K562 (cell line): Measurements from ENCODE around the gene IRF9.

Experiments used
- E2F4 ChIP-seq: sonication (generic); formaldehyde crosslinking; IDR thresholded peaks from 2 replicates; pipeline ENCODE4 v1.8.0; 2022; ENCODE audit warnings: mild to moderate bottlenecking, low read depth, missing genetic modification reagents
- GABPA ChIP-seq: fragments of 200-800 bp; sonication (Bioruptor generic); conservative IDR thresholded peaks from 2 replicates; pipeline ENCODE4 v1.6.1; 2016; ENCODE audit warnings: low read depth, missing genetic modification characterization, missing compliant biosample characterization
- MAFK ChIP-seq: IDR thresholded peaks from 2 replicates; pipeline ENCODE4 v1.6.1; 2011; ENCODE audit warnings: low read length, improper control_type of control experiment
- NFATC3 ChIP-seq: fragments of 450-650 bp; IDR thresholded peaks from 2 replicates; pipeline ENCODE4 v1.6.1; 2017; ENCODE audit warnings: mild to moderate bottlenecking
- POLR2A ChIP-seq: fragments of 450-650 bp; conservative IDR thresholded peaks from 2 replicates; pipeline ENCODE4 v1.6.1; 2016
- POLR2H ChIP-seq: IDR thresholded peaks from 2 replicates; pipeline ENCODE4 v1.6.1; 2016; ENCODE audit warnings: missing genetic modification characterization, low read depth, mild to moderate bottlenecking, control low read depth, missing compliant biosample characterization, moderate library complexity
- SMAD3 ChIP-seq: fragments of 450-650 bp; formaldehyde crosslinking; conservative IDR thresholded peaks from 2 replicates; pipeline ENCODE4 v1.4.0; 2020; ENCODE audit warnings: mild to moderate bottlenecking
- ZNF124 ChIP-seq: sonication (generic); formaldehyde crosslinking; IDR thresholded peaks from 2 replicates; pipeline ENCODE4 v1.8.1; 2022; ENCODE audit warnings: missing genetic modification reagents

DNA sequence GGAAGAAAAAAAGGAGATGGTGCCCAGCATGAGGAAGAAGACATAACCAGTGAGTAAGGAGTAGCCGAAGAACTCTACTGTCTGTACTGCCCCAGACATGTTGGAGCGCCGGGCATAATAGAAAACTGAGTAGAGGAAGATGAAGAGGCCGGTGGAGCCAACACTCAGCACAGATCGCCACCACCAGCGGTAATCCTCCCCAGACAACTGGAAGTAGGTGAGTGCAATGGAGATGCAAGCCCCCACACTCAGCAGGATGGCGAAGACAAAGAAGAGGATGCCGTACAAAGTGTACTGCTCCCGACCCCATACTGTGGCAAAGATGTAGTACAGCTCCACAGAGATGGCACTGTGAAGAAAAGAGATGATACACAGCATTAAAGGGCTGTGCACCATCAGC, 28.4 kb downstream of the IRF9 start:
- TF ChIP-seq E2F4 (CRISPR knock-in tag): no peak
- no peak for TF ChIP-seq NFATC3
- no peak for TF ChIP-seq GABPA
- no peak for TF ChIP-seq ZNF124 (CRISPR knock-in tag)
- no peak for TF ChIP-seq POLR2A
- TF ChIP-seq POLR2H (tag): no peak
- TF ChIP-seq MAFK: no peak
- TF ChIP-seq SMAD3 (CRISPR knock-in tag): no peak
